Esophagus muscularis mucosa (tissue), 4 donors: ENCODE data around the gene SLC7A11. TPM values are rescaled to one million over a fixed set of nuclear protein-coding genes. Genes with fewer than 3 reads are reported as not detected.

Experiments
- DNase-seq: peaks from one replicate; pipeline ENCODE4 v3.0.0-alpha.2; 2017; ENCODE audit errors: extremely low spot score
- H3K27ac ChIP-seq, 4 donors: fragments of 200-600 bp; sonication (generic); replicated peaks in 1 of 4; 1 replicate in 3 of 4; 2 replicates in 1 of 4; pipeline ENCODE4 v1.5.1; 2016 to 2019; ENCODE audit warnings: mild to moderate bottlenecking in 1 of 4
- H3K27me3 ChIP-seq, 4 donors: fragments of 200-600 bp; sonication (generic); one replicate each; pipeline versions ENCODE4 v1.5.1 to v1.6.0; 2016 to 2019
- H3K36me3 ChIP-seq, 4 donors: fragments of 200-600 bp; sonication (generic); one replicate each; pipeline ENCODE4 v1.5.1; 2016 to 2019
- H3K4me1 ChIP-seq, 4 donors: fragments of 200-600 bp; sonication (generic); one replicate each; pipeline ENCODE4 v1.5.1; 2016 to 2019
- H3K4me3 ChIP-seq, 4 donors: fragments of 200-600 bp; sonication (generic); 1 replicate in 2 of 4; 2 replicates in 2 of 4; pipeline ENCODE4 v1.5.1; 2016 to 2019; ENCODE audit warnings: mild to moderate bottlenecking in 4 of 4, moderate library complexity in 1 of 4
- H3K9me3 ChIP-seq, 4 donors: fragments of 200-600 bp; sonication (generic); 1 replicate in 3 of 4; 2 replicates in 1 of 4; pipeline ENCODE4 v1.5.1; 2016 to 2019
- CTCF ChIP-seq, 3 experiments: fragments of 200-600 bp in 2 of 3; fragments of 450-650 bp in 1 of 3; sonication (generic) in 2 of 3; IDR thresholded peaks; one replicate each; pipeline ENCODE4 v1.5.1; 2017 to 2019; ENCODE audit warnings: antibody characterized with exemption in 3 of 3, mild to moderate bottlenecking in 2 of 3, moderate library complexity in 1 of 3
- EP300 ChIP-seq: sonication (generic); formaldehyde crosslinking; IDR thresholded peaks from one replicate; pipeline ENCODE4 v1.6.1; 2017; ENCODE audit warnings: antibody characterized with exemption
- POLR2A ChIP-seq: fragments of 450-650 bp; IDR thresholded peaks from one replicate; pipeline ENCODE4 v1.6.1; 2017; ENCODE audit warnings: antibody characterized with exemption, moderate library complexity, mild to moderate bottlenecking, low read depth
- POLR2AphosphoS5 ChIP-seq, 2 donors: sonication (generic); formaldehyde crosslinking; IDR thresholded peaks; one replicate each; pipeline ENCODE4 v1.6.1; 2017; ENCODE audit warnings: antibody characterized with exemption in 2 of 2
- WGBS: methylation state at CpG from one replicate; pipeline ENCODE4 v1.1.5; 2018; 5-methylcytosine and 5-hydroxymethylcytosine counted together
- intact Hi-C: fragments of 100-400 bp; cut with DNase I; formaldehyde crosslinking; loops from one replicate; pipeline ENCODE4 v1.15.1; 2023
- total RNA-seq, 4 donors: library from RNA; depleted of rRNA; stranded (reverse); fragments of >200 nt; gene quantifications; one replicate each; pipeline versions ENCODE4 v1.1.0 to v1.2.1, GENCODE V29; 2016

Gene SLC7A11
- total RNA-seq, 4 donors from 2014 or later: 0.19 to 0.83 (median 0.31) TPM

DNA sequence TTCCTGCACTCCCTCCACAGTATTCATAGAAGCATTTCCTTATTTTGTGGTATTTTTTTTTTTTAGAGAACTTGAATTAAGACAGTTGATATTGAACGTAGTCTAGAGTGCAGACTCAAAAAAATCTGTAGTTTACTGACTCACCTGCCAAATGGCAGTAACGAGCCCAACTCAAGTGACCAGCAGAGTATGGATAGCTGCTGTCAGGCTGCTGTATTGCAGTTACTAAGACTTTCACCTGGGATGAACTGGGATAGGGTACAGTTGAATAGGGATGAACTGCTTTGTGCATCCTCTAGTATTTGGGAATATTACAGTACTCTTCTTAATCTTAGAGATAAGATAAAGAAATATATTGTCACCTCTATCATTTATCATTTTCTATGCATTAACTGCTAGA, 7.0 kb upstream of the SLC7A11 start:
- no peak overlapping the region for H3K4me3 ChIP-seq
- TF ChIP-seq POLR2A (no peak), EP300 (no peak), CTCF (IDR thresholded peaks at IDR 0.05) (no peak), POLR2AphosphoS5 (IDR thresholded peaks at IDR 0.05) (no peak)
- no peaks in the 10 kb centered on the region for H3K4me1 ChIP-seq
- no peak overlapping the region for H3K27ac ChIP-seq
- intact Hi-C loops: no loop called here
- H3K9me3 ChIP-seq: no peaks in the 10 kb centered on the region
- DNase-seq: no peak
- no peaks in the 10 kb centered on the region for H3K36me3 ChIP-seq
- H3K27me3 ChIP-seq: no peaks in the 10 kb centered on the region
- 70% methylated on average over 2 of the region's 2 CpGs for WGBS

GRCh38 chr4:138248058-138248457, 5.9 kb upstream of the SLC7A11 start:
- no peaks in the 10 kb centered on the region for H3K9me3 ChIP-seq
- 77% methylated on average over 2 of the region's 2 CpGs for WGBS
- intact Hi-C loops: no loop called here
- no peaks in the 10 kb centered on the region for H3K27me3 ChIP-seq
- H3K4me3 ChIP-seq: no peak overlapping the region
- H3K27ac ChIP-seq: no peak overlapping the region
- no peaks in the 10 kb centered on the region for H3K4me1 ChIP-seq
- no peaks in the 10 kb centered on the region for H3K36me3 ChIP-seq
- TF ChIP-seq POLR2AphosphoS5 (IDR thresholded peaks at IDR 0.05) (no peak), EP300 (no peak), CTCF (IDR thresholded peaks at IDR 0.05) (no peak), POLR2A (no peak)
- DNase-seq: no peak

GRCh38 chr4:138247643-138248042, 5.5 kb upstream of the SLC7A11 start:
- H3K36me3 ChIP-seq: no peaks in the 10 kb centered on the region
- DNase-seq: no peak
- TF ChIP-seq POLR2A (no peak), EP300 (no peak)
- H3K9me3 ChIP-seq: no peaks in the 10 kb centered on the region
- no peak overlapping the region for H3K27ac ChIP-seq
- H3K4me3 ChIP-seq: no peak overlapping the region
- WGBS: 92% methylated on average over 3 of the region's 3 CpGs
- intact Hi-C loops: no loop called here
- no peaks in the 10 kb centered on the region for H3K4me1 ChIP-seq
- H3K27me3 ChIP-seq: no peaks in the 10 kb centered on the region

DNA sequence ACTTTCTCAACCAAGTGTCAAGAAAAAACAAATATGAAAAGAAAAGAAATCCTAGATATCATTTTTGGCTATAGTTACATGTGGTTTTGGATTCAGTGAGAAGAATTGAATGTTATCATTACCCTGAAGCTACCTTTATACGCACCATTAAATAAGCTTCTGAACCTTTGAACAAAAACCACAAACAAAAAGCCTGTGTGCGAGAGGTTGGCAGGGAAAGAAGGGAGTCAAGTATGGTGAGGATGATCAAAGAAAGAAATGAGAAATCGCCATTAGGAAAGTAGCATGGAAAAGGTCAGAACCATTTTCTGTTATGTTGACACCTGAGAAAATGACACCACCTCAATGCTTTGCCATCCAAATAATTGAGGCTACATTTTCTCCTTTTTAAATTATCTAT, 1.2 kb upstream of the SLC7A11 start:
- Histone ChIP-seq H3K36me3 (no peaks in the 10 kb centered on the region), H3K4me3 (no peak overlapping the region), H3K27me3 (no peaks in the 10 kb centered on the region), H3K27ac (no peak overlapping the region), H3K4me1 (peaks cover 0 to 9% (median 2%) of the 10 kb centered on the region in 4 donors), H3K9me3 (no peaks in the 10 kb centered on the region)
- TF ChIP-seq POLR2AphosphoS5 (IDR thresholded peaks at IDR 0.05): no peak
- TF ChIP-seq EP300: no peak
- no peak for TF ChIP-seq CTCF (IDR thresholded peaks at IDR 0.05)
- TF ChIP-seq POLR2A: no peak
- no peak for DNase-seq
- 97% methylated on average over 3 of the region's 3 CpGs for WGBS
- intact Hi-C loops: no loop called here

- Histone ChIP-seq H3K27ac (no peak overlapping the region), H3K27me3 (no peaks in the 10 kb centered on the region), H3K36me3 (no peaks in the 10 kb centered on the region), H3K9me3 (no peaks in the 10 kb centered on the region), H3K4me1 (peaks cover 0 to 9% (median 2%) of the 10 kb centered on the region in 4 donors), H3K4me3 (peak overlapping the region; percentile 20 to 44 (median 35))
- WGBS: 85% methylated on average over 1 of the region's 1 CpG
- TF ChIP-seq CTCF (IDR thresholded peaks at IDR 0.05) (no peak), POLR2AphosphoS5 (IDR thresholded peaks at IDR 0.05) (no peak), EP300 (no peak), POLR2A (no peak)
- intact Hi-C loops: no loop called here
- DNase-seq: no peak
Measured at GRCh38 chr4:138242834-138243156, 646 bp upstream of the SLC7A11 start.
